ENCODE results near the gene UST. TPM values are rescaled to one million over a fixed set of nuclear protein-coding genes. Genes with fewer than 3 reads are reported as not detected.

UST gene
- polyA plus RNA-seq, 1 donor (not counting 4 experiments of a cell fraction or from before 2014, with no cell fraction given), result 6.1 TPM

DNA sequence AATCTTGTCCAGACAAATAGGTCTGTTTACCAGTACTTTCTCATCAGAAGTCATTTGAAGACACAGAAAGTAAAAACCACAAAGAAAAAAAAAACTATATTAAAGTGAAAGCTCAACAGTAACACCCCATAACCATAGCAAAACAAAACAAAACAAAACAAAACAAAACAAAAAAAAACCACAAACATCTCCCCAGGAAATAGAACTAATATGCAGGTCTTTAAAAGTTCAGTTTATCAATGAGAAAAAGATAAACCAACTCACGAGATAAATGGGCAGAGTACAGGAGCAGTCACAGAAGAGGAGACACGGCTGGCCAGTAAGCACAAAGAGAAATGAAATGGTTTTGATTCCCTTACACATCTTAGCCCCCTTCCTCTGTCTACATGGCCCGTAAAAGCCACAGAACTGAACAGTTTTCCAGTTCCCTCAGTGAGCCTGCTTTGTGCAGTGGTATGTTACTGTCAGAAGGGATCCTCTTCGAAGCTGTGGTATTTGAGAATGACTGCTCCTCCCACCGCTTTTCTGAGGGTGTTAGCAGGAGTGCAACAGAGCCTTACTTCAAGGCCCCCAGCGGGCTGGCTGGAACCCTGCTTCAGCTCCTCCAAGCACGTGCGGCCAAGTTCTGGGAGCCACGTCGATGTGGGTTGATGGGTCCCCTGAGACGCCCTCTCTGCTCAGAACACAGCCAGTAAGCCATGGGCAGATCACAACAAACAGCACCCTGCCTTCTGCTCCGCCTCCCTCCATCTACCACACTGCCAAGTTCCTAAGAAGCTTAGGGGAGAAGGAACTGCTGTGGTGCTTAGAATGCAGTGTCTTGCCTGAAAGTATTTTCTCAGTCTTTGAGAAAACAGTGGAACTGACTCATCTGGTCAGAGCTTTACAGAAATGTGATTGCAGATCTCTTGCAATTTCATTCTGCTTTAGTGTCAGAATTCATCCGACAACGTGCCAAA lies 14.0 kb downstream of the UST start:
- peak; percentile 76 for FAIRE-seq
- no peaks in the 10 kb centered on the region for H3K9me1 ChIP-seq (ENCODE audit: control insufficient read depth, extremely low read depth, insufficient read depth, low read length)
- DNase-seq (ENCODE audit: low read depth, low spot score), result no peak
- H3K27ac ChIP-seq (ENCODE audit: control insufficient read depth, insufficient read depth, low read length), result peak overlapping the region; percentile 78
- no peaks in the 10 kb centered on the region for H3K79me2 ChIP-seq (ENCODE audit: control insufficient read depth, insufficient read depth, low read length)
- dilution Hi-C loops (cut with MboI; ENCODE audit: extremely low pct_ligation_motif_present, low sequenced_read_pairs), result no loop called here
- no peaks in the 10 kb centered on the region for H3K9me3 ChIP-seq (ENCODE audit: control insufficient read depth, low read depth, low read length)
- peak overlapping the region in 2 of 3 experiments; percentile 26 to 57 for H3K4me3 ChIP-seq (ENCODE audit: control insufficient read depth in 2 of 3, extremely low read depth in 1 of 3, insufficient read depth in 2 of 3, low read depth in 1 of 3, low read length in 3 of 3)
- no peaks in the 10 kb centered on the region for H3K36me3 ChIP-seq (ENCODE audit: control insufficient read depth in 2 of 2, extremely low read depth in 1 of 2, insufficient read depth in 2 of 2, low read length in 2 of 2)
- no peaks in the 10 kb centered on the region for H4K20me1 ChIP-seq (ENCODE audit: control insufficient read depth, extremely low read depth, insufficient read depth, low read length)
- peak overlapping the region; percentile 62 for H3K9ac ChIP-seq (ENCODE audit: control insufficient read depth, extremely low read depth, insufficient read depth, low read length)
- H3K27me3 ChIP-seq (ENCODE audit: control insufficient read depth, extremely low read depth, insufficient read depth, low read length), result no peaks in the 10 kb centered on the region
- TF ChIP-seq EZH2 (IDR thresholded peaks at IDR 0.05; ENCODE audit: low read length) (no peak), CTCF (optimal IDR thresholded peaks at IDR 0.05 in 1 of 3, IDR thresholded peaks at IDR 0.05 in 1 of 3, conservative IDR thresholded peaks at IDR 0.05 in 1 of 3; ENCODE audit: extremely low read depth in 1 of 3, insufficient read depth in 2 of 3, low read length in 3 of 3) (no peak)
- peak overlapping the region; percentile 89 for H2AFZ ChIP-seq (ENCODE audit: control insufficient read depth, low read length)
- H3K4me1 ChIP-seq (ENCODE audit: control insufficient read depth, extremely low read depth, insufficient read depth, low read length), result peaks cover 18% of the 10 kb centered on the region
- H3K4me2 ChIP-seq (ENCODE audit: control insufficient read depth, extremely low read depth, insufficient read depth, low read depth, low read length), result peak overlapping the region; percentile 84

- Histone ChIP-seq H3K4me3 (ENCODE audit: control insufficient read depth in 2 of 3, extremely low read depth in 1 of 3, insufficient read depth in 2 of 3, low read depth in 1 of 3, low read length in 3 of 3) (no peak overlapping the region), H3K9me3 (ENCODE audit: control insufficient read depth, low read depth, low read length) (no peaks in the 10 kb centered on the region), H3K27me3 (ENCODE audit: control insufficient read depth, extremely low read depth, insufficient read depth, low read length) (no peaks in the 10 kb centered on the region), H3K27ac (ENCODE audit: control insufficient read depth, insufficient read depth, low read length) (peak overlapping the region; percentile 78), H3K9me1 (ENCODE audit: control insufficient read depth, extremely low read depth, insufficient read depth, low read length) (no peaks in the 10 kb centered on the region), H3K4me1 (ENCODE audit: control insufficient read depth, extremely low read depth, insufficient read depth, low read length) (peaks cover 18% of the 10 kb centered on the region), H3K4me2 (ENCODE audit: control insufficient read depth, extremely low read depth, insufficient read depth, low read depth, low read length) (peak overlapping the region; percentile 84), H3K79me2 (ENCODE audit: control insufficient read depth, insufficient read depth, low read length) (no peaks in the 10 kb centered on the region), H2AFZ (ENCODE audit: control insufficient read depth, low read length) (no peak overlapping the region), H3K9ac (ENCODE audit: control insufficient read depth, extremely low read depth, insufficient read depth, low read length) (no peak overlapping the region), H4K20me1 (ENCODE audit: control insufficient read depth, extremely low read depth, insufficient read depth, low read length) (no peaks in the 10 kb centered on the region), H3K36me3 (ENCODE audit: control insufficient read depth in 2 of 2, extremely low read depth in 1 of 2, insufficient read depth in 2 of 2, low read length in 2 of 2) (no peaks in the 10 kb centered on the region)
- DNase-seq (ENCODE audit: low read depth, low spot score), result no peak
- FAIRE-seq, result no peak
- dilution Hi-C loops (cut with MboI; ENCODE audit: extremely low pct_ligation_motif_present, low sequenced_read_pairs), result no loop called here
- TF ChIP-seq CTCF (optimal IDR thresholded peaks at IDR 0.05 in 1 of 3, IDR thresholded peaks at IDR 0.05 in 1 of 3, conservative IDR thresholded peaks at IDR 0.05 in 1 of 3; ENCODE audit: extremely low read depth in 1 of 3, insufficient read depth in 2 of 3, low read length in 3 of 3), result no peak
These were observed 14.7 kb downstream of the UST start for GRCh38 chr6:148761527-148762011.
